Measurements from ENCODE around the gene KCNAB2.
"Not testable (repeated sequence)": the region's sequence is repeated elsewhere in the genome, so short reads cannot be mapped to it uniquely, and the experiment has no call there.

KCNAB2 gene

DNA sequence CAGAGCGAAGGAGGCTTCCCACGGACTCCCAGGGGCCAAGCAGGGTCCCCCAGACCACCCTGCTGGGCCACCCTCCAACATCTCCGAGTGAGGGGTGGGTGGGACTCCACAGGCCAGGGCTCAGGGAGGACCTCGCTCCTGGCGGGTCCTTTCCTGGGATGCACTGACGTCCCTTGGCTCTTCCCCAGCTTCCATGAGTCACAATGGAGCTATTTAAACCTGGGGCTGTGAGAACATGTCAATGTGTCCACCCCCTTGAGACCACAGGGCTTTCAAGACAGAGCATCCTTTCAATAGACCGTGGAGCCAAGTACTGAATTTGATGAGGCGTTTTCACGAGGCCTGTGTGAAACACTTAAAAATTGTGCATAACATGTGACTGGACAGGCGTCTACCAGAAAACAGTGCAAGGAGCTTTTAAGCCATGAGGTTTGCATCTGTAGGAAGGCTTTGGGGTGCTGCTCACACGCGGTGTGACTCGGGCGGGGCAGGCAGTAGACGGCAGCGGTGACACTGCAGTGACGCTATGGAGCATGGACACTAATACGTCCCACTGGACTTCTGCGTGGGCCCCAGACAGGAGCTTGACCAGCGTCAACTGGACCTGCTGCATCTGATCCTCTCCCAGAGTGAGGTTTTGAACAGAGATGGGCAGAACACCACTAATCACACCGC is 29.4 kb upstream of the KCNAB2 start:
- peak; percentile 31 to 57 for DNase-seq (ENCODE audit: low read depth in 2 of 2)
- H3K4me3 ChIP-seq (replicated peaks in 1 of 2; ENCODE audit: low read depth in 2 of 2, low read length in 2 of 2), result no peak overlapping the region
- TF ChIP-seq, protein P1, sequence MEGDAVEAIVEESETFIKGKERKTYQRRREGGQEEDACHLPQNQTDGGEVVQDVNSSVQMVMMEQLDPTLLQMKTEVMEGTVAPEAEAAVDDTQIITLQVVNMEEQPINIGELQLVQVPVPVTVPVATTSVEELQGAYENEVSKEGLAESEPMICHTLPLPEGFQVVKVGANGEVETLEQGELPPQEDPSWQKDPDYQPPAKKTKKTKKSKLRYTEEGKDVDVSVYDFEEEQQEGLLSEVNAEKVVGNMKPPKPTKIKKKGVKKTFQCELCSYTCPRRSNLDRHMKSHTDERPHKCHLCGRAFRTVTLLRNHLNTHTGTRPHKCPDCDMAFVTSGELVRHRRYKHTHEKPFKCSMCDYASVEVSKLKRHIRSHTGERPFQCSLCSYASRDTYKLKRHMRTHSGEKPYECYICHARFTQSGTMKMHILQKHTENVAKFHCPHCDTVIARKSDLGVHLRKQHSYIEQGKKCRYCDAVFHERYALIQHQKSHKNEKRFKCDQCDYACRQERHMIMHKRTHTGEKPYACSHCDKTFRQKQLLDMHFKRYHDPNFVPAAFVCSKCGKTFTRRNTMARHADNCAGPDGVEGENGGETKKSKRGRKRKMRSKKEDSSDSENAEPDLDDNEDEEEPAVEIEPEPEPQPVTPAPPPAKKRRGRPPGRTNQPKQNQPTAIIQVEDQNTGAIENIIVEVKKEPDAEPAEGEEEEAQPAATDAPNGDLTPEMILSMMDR (IDR thresholded peaks at IDR 0.05; ENCODE audit: low read depth, low read length), result no peak

DNA sequence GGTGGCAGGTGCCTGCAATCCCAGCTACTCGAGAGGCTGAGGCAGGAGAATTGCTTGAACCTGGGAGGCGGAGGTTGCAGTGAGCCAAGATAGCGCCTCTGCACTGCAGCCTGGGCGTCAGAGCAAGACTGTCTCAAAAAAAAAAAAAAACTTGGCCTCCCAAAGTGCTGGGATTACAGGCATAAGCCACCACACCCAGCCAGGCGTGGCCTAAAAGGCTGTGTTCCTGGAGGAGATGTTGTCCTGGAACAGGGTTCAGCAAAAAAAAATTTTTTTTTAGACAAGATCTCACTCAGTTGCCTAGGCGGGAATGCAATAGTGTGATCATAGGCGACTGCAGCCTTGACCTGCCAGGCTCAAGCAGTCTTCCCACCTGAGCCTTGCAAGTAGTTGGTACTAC is 28.0 kb upstream of the KCNAB2 start:
- H3K4me3 ChIP-seq (replicated peaks in 1 of 2; ENCODE audit: low read depth in 2 of 2, low read length in 2 of 2); DNase-seq (ENCODE audit: low read depth in 2 of 2): not testable (repeated sequence)

DNA sequence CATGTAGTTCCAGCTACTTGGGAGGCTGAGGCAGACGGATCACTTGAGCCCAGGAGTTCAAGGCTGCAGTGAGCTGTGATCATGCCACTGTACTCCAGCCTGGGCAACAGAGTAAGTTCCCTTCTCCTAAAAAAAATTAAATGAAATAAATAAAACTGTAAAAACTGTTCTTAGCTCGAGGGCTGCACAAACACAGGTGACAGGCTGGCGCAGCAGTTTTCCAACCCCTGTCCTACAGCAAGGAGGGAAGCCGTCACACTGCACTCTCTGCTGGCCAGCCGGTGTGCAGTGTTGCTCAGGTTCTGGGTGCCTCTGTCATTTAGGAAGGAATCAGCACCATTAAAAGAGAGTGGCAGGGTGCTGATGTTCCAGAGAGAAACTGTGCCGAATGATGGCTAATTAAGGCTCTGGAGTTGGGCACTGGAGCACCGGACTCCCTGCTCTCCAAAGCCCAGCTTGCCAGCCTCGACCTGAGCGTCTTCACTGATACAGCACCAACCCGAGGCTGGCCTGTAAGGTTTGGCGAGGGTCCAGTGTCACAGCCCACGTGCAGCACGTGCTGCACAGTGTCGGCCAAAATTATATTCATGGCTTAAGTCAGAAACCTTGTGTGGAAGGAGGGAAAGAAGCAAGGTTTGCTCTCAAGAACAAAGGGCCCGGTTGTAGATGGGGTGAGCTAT is 26.4 kb upstream of the KCNAB2 start:
- TF ChIP-seq, protein P1 (IDR thresholded peaks at IDR 0.05; ENCODE audit: low read depth, low read length), result no peak
- no peak for DNase-seq (ENCODE audit: low read depth in 2 of 2)
- no peak overlapping the region for H3K4me3 ChIP-seq (replicated peaks in 1 of 2; ENCODE audit: low read depth in 2 of 2, low read length in 2 of 2)

DNA sequence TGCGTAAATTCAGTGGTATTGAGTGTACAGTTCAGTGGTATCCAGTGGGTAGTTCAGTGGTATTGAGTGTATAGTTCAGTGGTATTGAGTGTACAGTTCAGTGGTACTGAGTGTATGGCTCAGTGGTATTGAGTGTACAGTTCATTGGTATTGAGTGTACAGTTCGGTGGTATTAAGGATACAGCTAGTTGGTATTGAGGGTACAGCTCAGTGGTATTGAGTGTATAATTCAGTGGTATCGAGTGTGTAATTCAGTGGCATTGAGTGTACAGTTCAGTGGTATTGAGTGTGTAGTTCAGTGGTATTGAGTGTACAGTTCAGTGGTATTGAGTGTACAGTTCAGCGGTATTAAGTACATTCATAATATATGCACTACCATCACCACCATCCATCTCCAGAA is 23.5 kb upstream of the KCNAB2 start:
- TF ChIP-seq, protein P1 (IDR thresholded peaks at IDR 0.05; ENCODE audit: low read depth, low read length), result no peak
- DNase-seq (ENCODE audit: low read depth in 2 of 2), result no peak

DNA sequence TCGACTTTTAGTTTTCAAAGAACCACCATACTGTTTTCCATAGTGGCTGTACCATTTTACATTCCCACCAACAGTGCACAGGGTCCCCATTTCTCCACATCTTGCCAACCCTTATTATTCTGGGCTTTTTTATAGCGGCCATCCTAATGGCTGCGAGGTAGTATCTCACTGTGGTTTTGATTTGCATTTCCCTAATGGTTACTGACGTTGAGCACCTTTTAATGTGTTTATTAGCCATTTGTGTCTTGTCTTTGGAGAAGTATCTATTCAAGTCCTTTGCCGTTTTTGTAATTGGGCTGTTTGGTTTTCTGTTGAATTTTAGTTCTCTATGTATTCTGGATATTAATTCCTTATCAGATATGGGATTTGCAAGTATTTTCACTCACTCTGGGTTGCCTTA is 22.3 kb upstream of the KCNAB2 start:
- TF ChIP-seq, protein P1 (IDR thresholded peaks at IDR 0.05; ENCODE audit: low read depth, low read length), result no peak
- H3K4me3 ChIP-seq (replicated peaks in 1 of 2; ENCODE audit: low read depth in 2 of 2, low read length in 2 of 2), result no peak overlapping the region
- no peak for DNase-seq (ENCODE audit: low read depth in 2 of 2)

More for the DNA sequence above, 23.5 kb upstream of the KCNAB2 start:
- no peak overlapping the region for H3K4me3 ChIP-seq (replicated peaks in 1 of 2; ENCODE audit: low read depth in 2 of 2, low read length in 2 of 2)

DNA sequence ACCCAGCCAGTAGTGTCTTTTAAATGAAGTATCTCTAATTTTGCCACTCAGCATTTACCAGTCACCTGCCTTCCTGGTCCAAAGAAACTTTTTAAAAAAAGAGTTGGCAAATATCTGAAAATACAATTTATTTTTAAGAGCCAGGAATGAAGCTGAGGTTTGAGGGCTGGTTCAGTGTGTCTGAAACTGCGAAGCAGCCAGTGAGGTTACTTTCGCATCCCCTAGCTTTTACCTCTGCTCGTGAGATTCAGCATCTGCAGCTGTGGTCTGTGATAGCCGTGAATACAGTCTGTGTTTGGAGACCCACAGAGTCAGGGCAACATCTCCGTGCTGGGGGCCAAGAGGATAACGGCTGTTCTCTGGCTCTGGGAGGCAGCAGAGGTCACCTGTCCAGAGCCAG is 21.3 kb upstream of the KCNAB2 start:
- DNase-seq (ENCODE audit: low read depth in 2 of 2), result no peak
- no peak overlapping the region for H3K4me3 ChIP-seq (replicated peaks in 1 of 2; ENCODE audit: low read depth in 2 of 2, low read length in 2 of 2)
- TF ChIP-seq, protein P1 (IDR thresholded peaks at IDR 0.05; ENCODE audit: low read depth, low read length), result no peak

DNA sequence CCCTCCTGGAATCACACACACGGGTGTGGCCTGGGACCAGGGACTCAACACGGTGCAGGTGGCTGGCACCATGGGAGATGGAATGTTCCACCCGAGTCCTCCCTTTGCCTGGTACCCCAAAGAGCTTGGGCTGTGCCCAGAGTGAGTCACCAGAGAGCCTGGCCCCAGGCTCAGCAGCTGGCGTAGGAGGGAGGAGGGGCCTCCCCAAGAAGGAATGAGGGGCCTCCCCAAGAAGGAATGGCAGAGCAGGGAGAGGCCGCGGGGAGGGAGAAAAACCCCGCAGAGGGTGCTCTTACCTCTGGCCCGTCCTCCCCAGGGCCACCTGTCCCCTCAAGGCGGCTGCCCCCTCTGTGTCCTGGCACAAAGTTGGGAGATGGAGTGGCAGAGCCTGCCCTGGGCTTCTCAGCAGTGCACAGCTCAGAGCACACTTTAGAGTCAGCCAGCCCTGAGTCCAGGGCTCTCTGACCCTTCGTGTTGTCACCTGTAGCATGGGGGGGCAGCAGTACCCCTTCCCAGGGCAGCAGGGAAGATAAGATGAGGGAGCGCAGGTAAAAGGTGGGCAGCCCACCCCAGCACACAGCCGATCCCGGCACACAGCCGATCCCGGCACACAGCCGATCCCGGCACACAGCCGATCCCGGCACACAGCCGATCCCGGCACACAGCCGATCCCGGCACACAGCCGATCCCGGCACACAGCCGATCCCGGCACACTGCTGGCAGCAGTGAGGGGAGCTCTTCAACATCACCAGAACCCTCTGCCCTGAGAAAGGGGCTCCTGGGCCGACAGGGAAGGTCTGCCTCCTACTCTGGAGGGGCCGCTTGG is 20.2 kb upstream of the KCNAB2 start:
- TF ChIP-seq, protein P1 (IDR thresholded peaks at IDR 0.05; ENCODE audit: low read depth, low read length), result no peak
- no peak overlapping the region for H3K4me3 ChIP-seq (replicated peaks in 1 of 2; ENCODE audit: low read depth in 2 of 2, low read length in 2 of 2)
- DNase-seq (ENCODE audit: low read depth in 2 of 2), result peak in 1 of 2 donors; percentile 9

Data from cardiac fibroblast (primary cell).